CD1c-positive myeloid dendritic cell (primary cell): Measurements from ENCODE around the gene SLC22A7.

Experiments used
- DNase-seq: peaks from one replicate; pipeline ENCODE4 v3.0.0-alpha.2; 2016; ENCODE audit errors: extremely low spot score

SLC22A7 gene

GRCh38 chr6:43265564-43265963, 32.5 kb upstream of the SLC22A7 start:
- no peak for DNase-seq

- no peak for DNase-seq
These were observed 30.3 kb upstream of the SLC22A7 start for GRCh38 chr6:43267619-43268354.

DNA sequence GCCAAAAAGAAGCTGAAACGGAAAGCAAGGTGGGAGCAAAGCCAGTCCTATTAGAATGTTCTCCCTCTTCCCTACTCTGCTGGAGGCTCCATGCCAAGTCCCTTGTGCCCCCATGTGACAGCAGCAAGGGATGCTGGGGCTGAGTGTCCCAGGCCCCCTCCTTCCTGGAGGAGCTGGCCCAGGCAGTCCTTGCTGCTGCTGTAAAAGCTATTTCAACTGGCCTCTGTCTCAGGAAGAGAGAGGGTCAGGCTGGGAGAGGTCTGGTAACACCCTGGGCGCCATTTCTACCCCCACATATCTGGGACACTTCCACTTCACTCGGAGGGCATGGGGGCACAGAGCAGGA, 29.7 kb upstream of the SLC22A7 start:
- DNase-seq, result no peak

DNA sequence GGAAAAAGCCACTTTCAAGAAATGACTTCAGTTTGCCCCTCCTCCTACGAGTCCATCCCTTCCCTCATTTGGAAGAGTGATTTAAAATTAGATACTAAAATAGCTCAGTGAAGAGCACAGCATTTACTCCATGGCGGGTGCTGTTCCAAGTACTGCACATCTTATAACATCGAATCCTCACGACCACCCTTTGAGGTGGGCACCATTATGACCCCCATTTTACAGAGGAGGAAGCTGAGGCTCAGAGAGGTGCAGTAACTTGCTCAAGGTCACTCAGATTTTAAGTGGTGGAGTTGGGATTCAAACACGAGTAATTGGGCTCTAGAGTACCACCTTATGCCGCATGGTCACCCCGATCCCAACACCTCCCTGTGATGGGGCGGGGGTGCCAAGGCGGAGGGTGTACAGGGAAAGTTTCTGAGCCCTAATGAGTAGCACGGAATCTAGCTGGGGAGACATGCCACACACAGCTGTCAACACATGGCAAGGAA, 29.2 kb upstream of the SLC22A7 start:
- no peak for DNase-seq

GRCh38 chr6:43269273-43270007, 28.6 kb upstream of the SLC22A7 start:
- peak; percentile 20 for DNase-seq

DNA sequence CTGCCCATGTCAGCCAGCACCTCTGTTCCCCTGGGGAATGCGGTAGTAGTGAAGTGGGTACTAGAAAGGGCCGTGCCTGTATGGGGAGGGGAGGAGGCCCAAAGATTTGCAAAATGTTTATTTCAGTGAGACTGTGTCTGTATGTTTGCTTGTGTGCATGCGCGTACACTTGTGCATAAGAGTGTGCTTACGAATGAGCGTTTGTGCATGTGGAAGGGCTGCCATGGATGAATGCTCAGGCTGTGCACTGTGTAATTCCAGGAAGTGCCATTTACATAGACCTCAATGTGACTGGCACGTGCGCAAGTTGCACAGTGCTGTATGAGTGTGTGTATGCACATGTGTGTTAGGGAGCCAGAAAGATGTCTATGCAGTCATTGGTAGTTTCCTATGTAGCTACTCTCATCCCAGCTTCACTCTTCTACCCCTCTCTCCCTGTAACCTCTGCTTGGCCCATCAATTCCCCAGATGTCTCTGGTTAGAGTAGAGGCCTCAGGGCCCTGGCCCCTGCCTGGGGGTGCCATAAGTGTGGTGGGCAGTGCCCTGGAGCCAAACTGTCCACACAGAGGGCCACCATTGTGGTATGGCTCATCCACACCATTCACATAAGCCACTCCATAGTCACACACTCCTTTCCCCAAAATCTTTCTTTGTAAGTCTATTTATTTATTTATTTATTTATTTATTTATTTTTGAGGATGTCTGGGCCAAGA, 26.8 kb upstream of the SLC22A7 start:
- no peak for DNase-seq

- DNase-seq, result no peak
These were observed 26.1 kb upstream of the SLC22A7 start for GRCh38 chr6:43271944-43272343.

DNA sequence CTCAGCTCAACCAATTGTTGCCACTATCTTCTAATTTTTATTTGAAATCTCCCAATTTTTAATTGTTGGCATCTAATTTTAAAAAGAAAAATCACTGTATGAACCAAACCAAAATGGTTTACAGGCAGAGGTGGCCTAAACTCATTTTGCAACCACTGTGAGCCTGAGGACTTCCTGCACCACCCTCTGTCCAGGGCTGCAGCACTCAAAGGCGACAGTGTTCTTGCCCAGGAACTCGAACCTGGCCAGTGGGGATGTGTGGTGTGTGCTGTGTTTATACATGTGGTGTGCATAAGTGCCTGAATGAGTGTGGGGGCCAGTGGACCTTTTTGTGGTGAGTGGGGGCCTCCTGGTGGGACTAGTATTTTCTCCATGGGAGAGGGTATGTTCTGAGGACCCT, 24.4 kb upstream of the SLC22A7 start:
- DNase-seq, result no peak

DNA sequence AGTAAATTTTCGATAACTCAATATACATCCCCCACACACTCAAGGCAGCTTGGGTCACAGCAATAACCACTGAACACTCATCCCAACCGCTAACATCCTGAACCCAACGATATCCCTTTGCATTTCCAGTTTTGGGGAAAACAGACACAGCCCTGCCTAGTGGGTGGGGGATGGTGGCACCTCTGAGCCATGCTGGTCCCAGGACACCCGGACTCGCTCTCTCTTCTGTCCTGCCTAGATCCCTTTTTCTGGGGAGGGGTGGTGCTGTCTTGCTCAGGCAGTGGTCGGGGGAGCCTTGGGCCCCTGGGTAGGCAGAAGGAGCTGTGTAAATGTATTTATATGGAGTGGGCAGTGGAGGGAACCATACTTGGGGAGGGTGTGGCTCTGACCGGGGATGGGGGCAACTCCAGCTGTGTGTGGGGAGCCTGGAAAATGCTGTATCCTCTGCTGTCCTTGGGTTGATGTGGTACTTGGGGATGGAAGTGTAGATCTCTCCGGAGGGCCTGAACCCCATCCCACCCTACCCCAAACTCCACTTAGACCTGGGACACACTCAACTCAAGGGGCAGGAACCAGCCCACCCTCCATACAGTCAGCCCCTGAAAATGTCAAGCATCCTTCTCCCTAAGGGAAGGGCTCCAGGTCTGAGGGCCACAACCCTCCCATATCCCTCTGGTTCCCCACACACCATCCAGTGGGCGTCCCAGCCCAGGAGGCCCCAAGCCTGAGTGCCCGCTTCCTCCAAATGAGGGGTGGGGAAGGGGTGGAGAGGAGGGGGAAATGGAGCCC, 23.7 kb upstream of the SLC22A7 start:
- DNase-seq, result no peak

- DNase-seq, result peak; percentile 21
These were observed 23.0 kb upstream of the SLC22A7 start for GRCh38 chr6:43274916-43275597.

DNA sequence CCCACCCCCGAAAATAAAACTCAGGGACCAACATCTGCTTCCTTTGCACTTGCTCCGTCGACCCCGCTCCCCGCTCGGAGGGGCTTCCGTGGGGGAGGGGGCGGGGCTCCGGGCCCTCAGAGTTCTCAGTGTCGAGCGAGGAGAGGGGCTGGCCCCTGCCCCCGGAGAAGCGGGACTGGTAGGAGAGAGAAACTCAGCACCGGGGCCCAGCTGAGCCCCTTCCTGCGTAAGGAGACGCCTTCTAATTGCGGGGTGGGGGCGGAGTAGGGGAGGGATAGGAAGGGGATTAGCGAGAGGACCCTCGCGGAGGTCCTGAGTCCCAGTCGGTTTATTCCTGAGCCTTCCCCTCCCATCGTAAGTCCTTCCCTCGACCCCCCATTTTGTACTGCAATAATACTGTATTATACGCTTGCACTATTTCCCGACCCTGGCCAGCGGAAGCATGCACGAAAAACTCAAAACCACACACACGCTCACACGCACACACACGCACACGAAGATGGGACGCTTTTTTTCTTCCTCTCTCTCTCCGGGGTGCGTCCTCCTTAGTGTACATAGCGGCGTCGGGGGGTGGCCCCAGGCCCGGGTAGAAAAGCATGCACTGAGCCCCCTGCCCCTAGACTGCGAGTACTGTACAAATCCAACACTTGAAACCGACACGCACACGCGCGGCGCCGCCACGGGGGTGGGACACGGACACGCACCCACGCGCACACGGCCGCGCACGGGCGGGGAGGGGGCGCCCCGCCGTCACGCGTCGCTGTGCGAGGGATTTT, 22.1 kb upstream of the SLC22A7 start:
- peak; percentile 51 for DNase-seq

DNA sequence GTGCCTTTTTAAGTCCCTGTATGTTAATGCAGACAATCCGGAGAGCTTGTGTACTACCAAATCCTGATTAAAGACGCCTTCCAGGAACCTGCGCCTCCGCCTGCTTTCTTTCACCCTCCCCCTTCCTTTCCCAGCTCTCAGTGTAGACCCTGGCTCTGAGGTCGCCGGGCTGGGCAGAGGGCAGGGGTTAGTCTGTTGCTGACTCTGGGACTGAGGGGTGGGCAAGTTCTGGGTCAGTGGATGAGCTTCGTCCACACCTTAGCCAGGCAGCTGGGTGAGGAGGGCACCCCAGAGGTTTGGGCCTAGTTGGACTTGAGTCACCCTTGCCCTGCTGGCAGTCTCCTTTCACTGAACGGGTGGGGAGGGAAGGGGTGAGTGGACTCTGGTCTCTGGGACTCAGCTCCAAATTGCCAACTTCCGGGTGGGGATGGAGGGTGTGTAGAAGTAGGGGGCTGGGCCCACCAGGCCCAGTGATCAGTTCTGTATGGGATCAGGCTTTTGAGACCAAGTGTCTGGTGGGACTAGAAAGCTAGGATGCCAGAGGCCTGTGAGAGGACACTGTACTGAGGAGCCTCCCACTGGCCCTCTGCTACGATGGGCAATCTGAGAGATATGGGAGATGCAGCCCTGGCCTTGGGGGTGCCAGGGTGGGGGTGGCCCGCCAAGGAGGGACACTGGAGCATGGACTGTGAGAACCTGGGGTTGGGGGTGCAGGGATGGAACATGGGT, 21.3 kb upstream of the SLC22A7 start:
- DNase-seq, result no peak

GRCh38 chr6:43277306-43277642, 20.8 kb upstream of the SLC22A7 start:
- no peak for DNase-seq

DNA sequence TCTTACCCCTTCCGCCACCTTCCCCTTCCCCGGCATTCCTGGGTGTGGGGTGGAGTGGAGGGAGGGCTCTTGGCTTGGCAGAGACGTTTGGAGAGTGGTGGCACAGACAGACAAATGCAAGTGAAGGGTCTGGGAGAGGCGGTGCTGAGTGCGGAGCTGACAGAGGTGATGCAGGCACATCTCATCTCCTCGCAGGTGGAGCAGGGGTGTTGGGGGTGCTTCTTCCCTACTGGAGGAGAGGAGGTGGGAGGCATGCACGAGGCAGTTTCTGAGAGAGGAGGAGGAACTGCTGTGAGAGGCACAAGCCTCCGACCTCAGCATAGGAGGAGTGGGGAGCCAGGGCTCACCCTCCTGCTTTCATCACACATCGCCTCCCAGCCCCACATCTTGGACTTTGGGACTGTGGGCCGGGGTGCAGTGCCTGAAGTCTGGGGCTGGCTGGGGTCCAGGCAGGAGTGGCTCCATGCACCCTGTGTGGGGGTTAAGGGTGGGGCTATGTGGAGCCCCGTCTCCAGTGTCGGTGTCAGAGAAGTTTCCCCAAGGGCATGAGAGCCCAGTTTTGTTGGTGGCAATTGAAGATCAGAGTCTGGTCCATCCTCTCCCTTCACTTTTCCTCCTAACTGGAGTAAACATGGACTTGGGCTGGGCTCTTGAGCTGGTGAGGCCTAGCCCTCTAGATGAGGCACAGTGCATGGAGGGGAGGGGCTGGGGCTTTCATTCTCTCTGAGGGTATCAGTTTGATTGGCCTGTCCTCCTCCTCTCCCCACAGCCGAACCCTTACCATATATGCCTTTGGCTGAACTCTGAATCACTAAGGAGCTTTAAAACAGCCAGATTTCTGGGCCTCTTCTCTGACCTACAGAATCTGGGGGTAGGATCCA, 20.2 kb upstream of the SLC22A7 start:
- DNase-seq, result no peak

- no peak for DNase-seq
These were observed 19.5 kb upstream of the SLC22A7 start for GRCh38 chr6:43278524-43279078.

GRCh38 chr6:43280234-43280633, 17.8 kb upstream of the SLC22A7 start:
- DNase-seq, result no peak

DNA sequence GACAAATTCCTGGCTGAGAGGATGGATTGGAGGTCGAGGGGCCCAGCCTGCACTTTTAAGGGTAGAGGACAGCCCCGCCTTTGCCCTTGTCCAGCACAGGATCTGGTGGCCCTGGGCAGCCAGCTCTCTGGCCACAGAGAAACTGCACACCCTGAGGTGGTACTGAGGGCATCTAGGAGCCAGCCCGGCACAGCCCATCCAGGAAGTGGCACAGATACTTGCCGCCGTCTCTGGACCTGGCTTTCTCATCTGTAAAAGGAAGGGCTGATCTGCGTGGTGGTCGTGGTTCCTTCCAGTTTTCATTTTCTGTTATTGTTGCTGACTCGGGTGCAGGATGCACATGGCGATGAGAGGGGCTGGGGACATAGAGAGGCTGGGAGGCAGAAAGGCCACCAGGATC, 16.0 kb upstream of the SLC22A7 start:
- DNase-seq, result no peak

DNA sequence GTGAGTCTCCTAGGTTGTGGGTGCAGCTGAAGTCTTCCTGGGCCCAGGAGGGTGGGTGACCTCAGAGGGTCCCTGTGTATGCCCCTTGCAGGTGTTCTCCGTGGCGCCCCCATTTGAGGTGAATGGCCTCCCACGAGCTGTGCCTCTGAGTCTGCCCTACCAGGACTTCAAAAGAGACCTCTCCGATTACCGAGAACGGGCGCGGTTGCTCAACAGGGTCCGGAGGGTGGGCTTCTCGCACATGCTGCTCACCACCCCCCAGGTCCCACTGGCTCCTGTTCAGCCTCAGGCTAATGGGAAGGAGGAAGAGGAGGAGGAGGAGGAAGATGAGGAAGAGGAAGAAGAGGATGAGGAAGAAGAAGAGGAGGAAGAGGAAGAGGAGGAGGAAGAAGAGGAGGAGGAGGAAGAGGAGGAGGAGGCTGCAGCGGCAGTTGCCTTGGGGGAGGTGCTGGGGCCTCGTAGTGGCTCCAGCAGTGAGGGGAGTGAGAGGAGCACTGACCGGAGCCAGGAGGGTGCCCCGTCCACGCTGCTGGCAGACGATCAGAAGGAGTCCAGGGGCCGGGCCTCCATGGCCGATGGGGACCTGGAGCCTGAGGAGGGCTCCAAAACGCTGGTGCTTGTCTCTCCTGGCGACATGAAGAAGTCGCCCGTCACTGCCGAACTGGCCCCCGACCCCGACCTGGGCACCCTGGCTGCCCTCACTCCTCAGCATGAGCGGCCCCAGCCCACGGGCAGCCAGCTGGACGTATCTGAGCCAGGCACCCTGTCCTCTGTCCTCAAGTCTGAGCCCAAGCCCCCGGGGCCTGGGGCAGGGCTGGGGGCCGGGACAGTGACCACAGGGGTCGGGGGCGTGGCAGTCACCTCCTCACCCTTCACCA, 15.2 kb upstream of the SLC22A7 start:
- DNase-seq, result no peak
